Measurements from ENCODE around the gene AP2A2.
"Not testable (repeated sequence)": the region's sequence is repeated elsewhere in the genome, so short reads cannot be mapped to it uniquely, and the experiment has no call there.

Gene AP2A2

GRCh38 chr11:955154-956063, 29.7 kb downstream of the AP2A2 start:
- TF ChIP-seq JUND (IDR thresholded peaks at IDR 0.05; ENCODE audit: low read depth) = no peak
- DNase-seq (ENCODE audit: low read depth in 1 of 2, low spot score in 1 of 2) = peak; percentile 17 to 78
- in situ Hi-C loops (cut with HindIII; ENCODE audit: low pct_unique_long_range_greater_than_20kb, low sequenced_read_pairs) = no loop called here

- DNase-seq (ENCODE audit: low read depth in 1 of 2, low spot score in 1 of 2) = peak in 1 of 2 experiments; percentile 23
- in situ Hi-C loops (cut with HindIII; ENCODE audit: low pct_unique_long_range_greater_than_20kb, low sequenced_read_pairs) = no loop called here
- no peak for TF ChIP-seq JUND (IDR thresholded peaks at IDR 0.05; ENCODE audit: low read depth)
These were observed 31.7 kb downstream of the AP2A2 start for GRCh38 chr11:957212-957920.

- no peak for TF ChIP-seq JUND (IDR thresholded peaks at IDR 0.05; ENCODE audit: low read depth)
- DNase-seq (ENCODE audit: low read depth in 1 of 2, low spot score in 1 of 2) = no peak
- in situ Hi-C loops (cut with HindIII; ENCODE audit: low pct_unique_long_range_greater_than_20kb, low sequenced_read_pairs) = no loop called here
These were observed 32.4 kb downstream of the AP2A2 start for GRCh38 chr11:958101-958500.

GRCh38 chr11:959027-959426, 33.4 kb downstream of the AP2A2 start:
- in situ Hi-C loops (cut with HindIII; ENCODE audit: low pct_unique_long_range_greater_than_20kb, low sequenced_read_pairs) = no loop called here
- no peak for TF ChIP-seq JUND (IDR thresholded peaks at IDR 0.05; ENCODE audit: low read depth)
- DNase-seq (ENCODE audit: low read depth in 1 of 2, low spot score in 1 of 2) = no peak

GRCh38 chr11:959608-960007, 33.9 kb downstream of the AP2A2 start:
- in situ Hi-C loops (cut with HindIII; ENCODE audit: low pct_unique_long_range_greater_than_20kb, low sequenced_read_pairs) = no loop called here
- no peak for TF ChIP-seq JUND (IDR thresholded peaks at IDR 0.05; ENCODE audit: low read depth)
- no peak for DNase-seq (ENCODE audit: low read depth in 1 of 2, low spot score in 1 of 2)

- DNase-seq (ENCODE audit: low read depth in 1 of 2, low spot score in 1 of 2); in situ Hi-C loops (cut with HindIII; ENCODE audit: low pct_unique_long_range_greater_than_20kb, low sequenced_read_pairs): not testable (repeated sequence)
These were observed 35.7 kb downstream of the AP2A2 start for GRCh38 chr11:961310-961920.

- no peak for TF ChIP-seq JUND (IDR thresholded peaks at IDR 0.05; ENCODE audit: low read depth)
- no peak for DNase-seq (ENCODE audit: low read depth in 1 of 2, low spot score in 1 of 2)
- in situ Hi-C loops (cut with HindIII; ENCODE audit: low pct_unique_long_range_greater_than_20kb, low sequenced_read_pairs) = no loop called here
These were observed 36.3 kb downstream of the AP2A2 start for GRCh38 chr11:961921-962320.

GRCh38 chr11:962688-963087, 37.0 kb downstream of the AP2A2 start:
- in situ Hi-C loops (cut with HindIII; ENCODE audit: low pct_unique_long_range_greater_than_20kb, low sequenced_read_pairs) = no loop called here
- TF ChIP-seq JUND (IDR thresholded peaks at IDR 0.05; ENCODE audit: low read depth) = no peak
- no peak for DNase-seq (ENCODE audit: low read depth in 1 of 2, low spot score in 1 of 2)

- no peak for TF ChIP-seq JUND (IDR thresholded peaks at IDR 0.05; ENCODE audit: low read depth)
- DNase-seq (ENCODE audit: low read depth in 1 of 2, low spot score in 1 of 2) = no peak
- in situ Hi-C loops (cut with HindIII; ENCODE audit: low pct_unique_long_range_greater_than_20kb, low sequenced_read_pairs) = no loop called here
These were observed 38.2 kb downstream of the AP2A2 start for GRCh38 chr11:963852-964251.

- in situ Hi-C loops (cut with HindIII; ENCODE audit: low pct_unique_long_range_greater_than_20kb, low sequenced_read_pairs) = no loop called here
- DNase-seq (ENCODE audit: low read depth in 1 of 2, low spot score in 1 of 2) = no peak
- TF ChIP-seq JUND (IDR thresholded peaks at IDR 0.05; ENCODE audit: low read depth) = no peak
These were observed 39.6 kb downstream of the AP2A2 start for GRCh38 chr11:965206-965775.

- TF ChIP-seq JUND (IDR thresholded peaks at IDR 0.05; ENCODE audit: low read depth) = no peak
- in situ Hi-C loops (cut with HindIII; ENCODE audit: low pct_unique_long_range_greater_than_20kb, low sequenced_read_pairs) = no loop called here
- DNase-seq (ENCODE audit: low read depth in 1 of 2, low spot score in 1 of 2) = no peak
These were observed 42.5 kb downstream of the AP2A2 start for GRCh38 chr11:967995-968751.

GRCh38 chr11:968822-969221, 43.2 kb downstream of the AP2A2 start:
- in situ Hi-C loops (cut with HindIII; ENCODE audit: low pct_unique_long_range_greater_than_20kb, low sequenced_read_pairs) = no loop called here
- DNase-seq (ENCODE audit: low read depth in 1 of 2, low spot score in 1 of 2) = no peak
- no peak for TF ChIP-seq JUND (IDR thresholded peaks at IDR 0.05; ENCODE audit: low read depth)
